Heart left ventricle (tissue), 16 donors: ENCODE measurements around the gene SLC9C1. TPM values are rescaled to one million over a fixed set of nuclear protein-coding genes. Genes with fewer than 3 reads are reported as not detected.
A peak's percentile ranks its signal among the peaks of the same experiment; 100 is the strongest.

Source experiments
- ATAC-seq, 4 donors: fragments of 200-7000 bp; cut with Tn5 transposase; one replicate each; pipeline ENCODE4 v1.9.1; 2020 to 2022; ENCODE audit warnings: moderate library complexity in 4 of 4, mild to moderate bottlenecking in 3 of 4, moderate number of reproducible peaks in 1 of 4
- DNase-seq, 5 donors: peaks; one replicate each; pipeline ENCODE4 v3.0.0-alpha.2; 2020
- H3K27ac ChIP-seq, 12 donors: fragments of 200-600 bp; sonication (generic) in 4 of 12; one replicate each; pipeline versions ENCODE4 v1.5.0 to v1.8.0; 2016 to 2022; ENCODE audit warnings: mild to moderate bottlenecking in 2 of 12
- H3K27me3 ChIP-seq, 9 donors: fragments of 200-600 bp; sonication (generic) in 2 of 9; one replicate each; pipeline versions ENCODE4 v1.5.1 to v1.8.0; 2016 to 2022; ENCODE audit warnings: mild to moderate bottlenecking in 3 of 9
- H3K36me3 ChIP-seq, 9 donors: fragments of 200-600 bp; sonication (generic) in 2 of 9; one replicate each; pipeline versions ENCODE4 v1.5.0 to v1.8.0; 2018 to 2022; ENCODE audit warnings: mild to moderate bottlenecking in 2 of 9
- H3K4me1 ChIP-seq, 12 donors: fragments of 200-600 bp; sonication (generic) in 4 of 12; one replicate each; pipeline versions ENCODE4 v1.5.0 to v1.8.0; 2016 to 2022; ENCODE audit warnings: mild to moderate bottlenecking in 3 of 12
- H3K4me3 ChIP-seq, 12 donors: fragments of 200-600 bp; sonication (generic) in 4 of 12; one replicate each; pipeline versions ENCODE4 v1.5.0 to v1.8.0; 2017 to 2022; ENCODE audit warnings: mild to moderate bottlenecking in 9 of 12, moderate library complexity in 4 of 12
- H3K9me3 ChIP-seq, 12 donors: fragments of 200-600 bp; sonication (generic) in 4 of 12; one replicate each; pipeline versions ENCODE4 v1.5.0 to v1.8.0; 2016 to 2022; ENCODE audit warnings: mild to moderate bottlenecking in 1 of 12
- POLR2A ChIP-seq, 2 donors: fragments of 450-650 bp; IDR thresholded peaks; one replicate each; pipeline ENCODE4 v1.6.1; 2017; ENCODE audit warnings: antibody characterized with exemption in 2 of 2, mild to moderate bottlenecking in 2 of 2, moderate library complexity in 2 of 2
- WGBS, 4 donors: extraction: QIAGEN DNeasy Blood & Tissue Kit in 2 of 4; methylation state at CpG; one replicate each; pipeline versions ENCODE4 v1.1.5 to v1.1.7; 2013 to 2018; 5-methylcytosine and 5-hydroxymethylcytosine counted together
- intact Hi-C, 10 donors: fragments of 100-400 bp; cut with DNase I; formaldehyde crosslinking; loops; one replicate each; pipeline versions ENCODE4 v1.11.1 to v1.14.2; 2022
- polyA plus RNA-seq, 2 donors: library from polyadenylated mRNA; stranded (reverse); fragments of 200-250 nt; gene quantifications; one replicate each; pipeline ENCODE4 v1.2.3, GENCODE V29; 2013
- total RNA-seq, 9 donors: library from RNA; depleted of rRNA in 2 of 9; stranded (reverse); fragments of >200 nt in 2 of 9; fragmentation: NEBNext Ultra II Directional in 3 of 9; extraction: Animal tissue kit (Norgen Biotek cat#: 25700) in 3 of 9; gene quantifications; one replicate each; pipeline versions ENCODE4 v1.1.0 to v1.2.4, GENCODE V29; 2016 to 2023
- TF ChIP-seq, protein P1 (sequence below), 12 donors: fragments of 200-600 bp; sonication (generic) in 4 of 12; IDR thresholded peaks; one replicate each; pipeline versions ENCODE4 v1.5.0 to v1.8.0; 2018 to 2022; ENCODE audit warnings: antibody characterized with exemption in 12 of 12, mild to moderate bottlenecking in 5 of 12
- donor health status: ischemic (EF 13 %, LVEDD 7.1; RV severe dilation, severe dysfunction).
- donor health status: healthy with polysubstance abuse.
- donor health status: DM: no; HTN: yes; CAD: no.
- donor health status: DM: no; HTN: no; CAD: no.
- donor health status: ischemic (EF 25% LVEDD 6.9; RV normal size, moderate dysfunction).
- donor health status: ischemic (EF 25% LVEDD 5.7; RV mildly dilated, moderate dysfunction).
- donor health status: healthy.
- donor health status: DM: yes; HTN: yes; CAD: no.
- donor health status: ischemic (EF 35%, LVEDD 5.7; RV mildly dilated, moderate dysfunction).
- donor health status: nonischemic (EF 11% LVEDD 7.7; RV severe dilation, severe dysfunction).
- donor health status: DM: yes; HTN: yes; CAD: no.
- donor health status: PGD.
- donor health status: ischemic (EF 29% LVEDD 5.4; RV normal size, mild dysfunction).
- donor health status: nonischemic (EF 23%, LVEDD 6.1; RV moderate dilation, normal function).

Gene SLC9C1
- total and polyA plus RNA-seq, 11 donors, result 0.11 to 3.8 (median 1.4) TPM

DNA sequence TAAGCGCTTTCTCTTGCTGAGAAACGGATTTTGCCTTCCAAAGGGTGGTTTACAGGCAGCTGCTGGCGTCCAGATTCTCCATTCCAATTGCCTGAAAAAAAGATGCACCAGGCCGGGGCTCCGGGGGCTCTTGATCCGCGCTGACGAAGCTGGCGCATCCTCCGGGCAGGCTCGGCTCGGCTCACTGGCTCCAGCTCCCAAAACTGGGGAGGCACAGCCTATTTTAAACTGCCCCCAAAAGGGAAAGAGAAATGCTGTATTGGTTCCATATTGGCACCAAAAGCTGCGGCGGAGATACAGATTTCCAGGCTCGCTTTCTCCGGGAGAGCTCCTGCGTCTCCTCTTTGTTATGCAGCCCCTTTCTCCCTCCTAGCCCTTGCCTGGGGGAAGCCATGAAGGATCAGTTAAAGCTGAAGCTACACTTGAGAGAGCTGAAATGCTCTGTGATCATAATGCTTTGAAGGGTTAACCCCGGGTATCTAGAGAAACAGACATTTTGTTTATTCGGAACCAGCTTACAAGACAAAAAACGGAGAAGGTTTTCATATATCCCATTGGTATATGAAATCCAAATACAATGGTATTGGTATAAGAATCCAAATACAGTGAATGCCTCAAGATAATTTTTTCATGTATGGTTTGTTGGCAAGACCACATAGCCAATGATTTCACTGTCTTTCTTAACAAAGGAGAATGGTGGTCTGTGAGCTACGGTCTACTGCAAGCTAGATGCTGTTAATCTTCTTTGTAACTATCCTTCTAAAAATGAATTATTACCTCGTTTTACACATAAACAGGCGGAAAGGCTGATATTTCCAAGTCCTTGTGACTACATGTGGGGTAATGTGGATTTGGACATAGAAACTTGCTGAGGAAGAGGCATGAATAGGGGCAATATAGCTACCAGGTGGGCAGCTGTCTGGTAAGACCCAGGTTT, 39.6 kb upstream of the SLC9C1 start:
- Histone ChIP-seq H3K4me3 (peak overlapping the region in 11 of 12 donors; percentile 22 to 65 (median 55)), H3K36me3 (no peaks in the 10 kb centered on the region), H3K27me3 (peaks cover 0 to 9% (median 0%) of the 10 kb centered on the region in 9 donors), H3K9me3 (no peaks in the 10 kb centered on the region), H3K27ac (peak overlapping the region in 11 of 12 donors; percentile 34 to 77 (median 67)), H3K4me1 (peaks cover 0 to 11% (median 0%) of the 10 kb centered on the region in 12 donors)
- TF ChIP-seq POLR2A (IDR thresholded peaks at IDR 0.05), result no peak
- TF ChIP-seq, protein P1, sequence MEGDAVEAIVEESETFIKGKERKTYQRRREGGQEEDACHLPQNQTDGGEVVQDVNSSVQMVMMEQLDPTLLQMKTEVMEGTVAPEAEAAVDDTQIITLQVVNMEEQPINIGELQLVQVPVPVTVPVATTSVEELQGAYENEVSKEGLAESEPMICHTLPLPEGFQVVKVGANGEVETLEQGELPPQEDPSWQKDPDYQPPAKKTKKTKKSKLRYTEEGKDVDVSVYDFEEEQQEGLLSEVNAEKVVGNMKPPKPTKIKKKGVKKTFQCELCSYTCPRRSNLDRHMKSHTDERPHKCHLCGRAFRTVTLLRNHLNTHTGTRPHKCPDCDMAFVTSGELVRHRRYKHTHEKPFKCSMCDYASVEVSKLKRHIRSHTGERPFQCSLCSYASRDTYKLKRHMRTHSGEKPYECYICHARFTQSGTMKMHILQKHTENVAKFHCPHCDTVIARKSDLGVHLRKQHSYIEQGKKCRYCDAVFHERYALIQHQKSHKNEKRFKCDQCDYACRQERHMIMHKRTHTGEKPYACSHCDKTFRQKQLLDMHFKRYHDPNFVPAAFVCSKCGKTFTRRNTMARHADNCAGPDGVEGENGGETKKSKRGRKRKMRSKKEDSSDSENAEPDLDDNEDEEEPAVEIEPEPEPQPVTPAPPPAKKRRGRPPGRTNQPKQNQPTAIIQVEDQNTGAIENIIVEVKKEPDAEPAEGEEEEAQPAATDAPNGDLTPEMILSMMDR (IDR thresholded peaks at IDR 0.05), result no peak
- peak; percentile 35 to 63 (median 44) for ATAC-seq
- intact Hi-C loops, result no loop called here
- WGBS, 4 donors, result 24 to 51% (median 39%) methylated on average over 20 to 23 of the region's 23 CpGs
- peak in 2 of 5 donors; percentile 9 to 21 for DNase-seq

DNA sequence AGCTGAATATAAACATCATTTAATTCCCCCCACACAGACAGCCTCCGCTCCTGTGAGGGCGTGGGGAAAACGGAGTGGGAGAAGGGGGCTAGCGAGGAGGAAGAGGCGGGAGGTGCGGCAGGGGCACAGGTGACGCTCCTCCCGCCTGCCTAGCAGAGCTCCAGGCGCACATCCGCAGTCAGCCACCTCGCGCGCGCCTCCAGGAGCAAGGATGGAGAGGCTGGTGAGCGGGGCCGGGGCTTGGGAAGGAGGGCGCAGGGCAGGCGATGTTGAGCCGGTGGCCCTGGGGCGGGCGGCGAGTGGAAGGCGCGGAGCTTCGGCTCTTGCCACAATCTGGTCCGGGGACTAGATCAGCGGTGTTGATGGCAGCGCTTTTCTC, 39.0 kb upstream of the SLC9C1 start, which contains the start of gene CD200:
TSS of gene CD200 (plus strand) at position 155 of the 379 bp plus-strand sequence. CDS start at position 212, 57 bp downstream.
- DNase-seq, result peak; percentile 33 to 71 (median 44)
- peak; percentile 29 to 85 (median 80) for ATAC-seq
- H3K36me3 ChIP-seq, result no peaks in the 10 kb centered on the region
- intact Hi-C loops, result no loop called here
- 14 to 31% (median 25%) methylated on average over 28 of the region's 28 CpGs for WGBS, 4 donors
- peak within 1 kb of the TSS in 11 of 12 donors; percentile 22 to 65 (median 55) for H3K4me3 ChIP-seq
- no peaks in the 10 kb centered on the region for H3K9me3 ChIP-seq
- peak within 1 kb of the TSS in 11 of 12 donors; percentile 34 to 77 (median 67) for H3K27ac ChIP-seq
- peaks cover 0 to 11% (median 0%) of the 10 kb centered on the region in 12 donors for H3K4me1 ChIP-seq
- TF ChIP-seq POLR2A (IDR thresholded peaks at IDR 0.05), result no peak
- TF ChIP-seq, protein P1 (IDR thresholded peaks at IDR 0.05), result no peak
- H3K27me3 ChIP-seq, result peaks cover 0 to 9% (median 0%) of the 10 kb centered on the region in 9 donors

DNA sequence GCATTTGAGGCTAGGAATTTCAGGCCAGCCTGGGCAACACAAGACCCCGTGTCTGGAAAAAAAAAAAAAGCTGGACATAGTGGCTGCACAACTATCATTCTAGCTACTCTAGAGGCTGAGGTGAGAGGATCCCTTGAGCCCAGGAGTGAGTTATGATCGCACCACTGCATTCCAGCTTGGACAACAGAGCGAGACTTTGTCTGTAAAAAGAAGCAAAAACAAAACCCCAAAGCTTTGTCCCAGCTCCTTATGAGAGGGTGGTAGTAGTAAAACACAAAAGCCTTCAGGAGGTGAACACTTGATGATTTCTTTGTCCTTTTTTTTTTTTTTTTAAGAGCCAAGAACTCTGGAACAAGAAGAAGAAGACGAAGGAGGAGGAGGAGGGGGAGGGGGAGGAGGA, 37.8 kb upstream of the SLC9C1 start:
- H3K9me3 ChIP-seq, result no peaks in the 10 kb centered on the region
- 89 to 96% (median 93%) methylated on average over 4 of the region's 4 CpGs for WGBS, 4 donors
- H3K4me3 ChIP-seq, result no peak overlapping the region
- H3K27ac ChIP-seq, result no peak overlapping the region
- no peaks in the 10 kb centered on the region for H3K36me3 ChIP-seq
- intact Hi-C loops, result no loop called here
- TF ChIP-seq, protein P1 (IDR thresholded peaks at IDR 0.05), result no peak
- TF ChIP-seq POLR2A (IDR thresholded peaks at IDR 0.05), result no peak
- H3K27me3 ChIP-seq, result peaks cover 0 to 9% (median 0%) of the 10 kb centered on the region in 9 donors
- ATAC-seq, result no peak
- H3K4me1 ChIP-seq, result peaks cover 0 to 11% (median 0%) of the 10 kb centered on the region in 12 donors
- DNase-seq, result no peak
